ENCODE results near the gene ONECUT2. TPM values are rescaled to one million over a fixed set of nuclear protein-coding genes. Genes with fewer than 3 reads are reported as not detected.

Gene ONECUT2
- total RNA-seq, 1 experiment from 2014 or later: 0.48 TPM

DNA sequence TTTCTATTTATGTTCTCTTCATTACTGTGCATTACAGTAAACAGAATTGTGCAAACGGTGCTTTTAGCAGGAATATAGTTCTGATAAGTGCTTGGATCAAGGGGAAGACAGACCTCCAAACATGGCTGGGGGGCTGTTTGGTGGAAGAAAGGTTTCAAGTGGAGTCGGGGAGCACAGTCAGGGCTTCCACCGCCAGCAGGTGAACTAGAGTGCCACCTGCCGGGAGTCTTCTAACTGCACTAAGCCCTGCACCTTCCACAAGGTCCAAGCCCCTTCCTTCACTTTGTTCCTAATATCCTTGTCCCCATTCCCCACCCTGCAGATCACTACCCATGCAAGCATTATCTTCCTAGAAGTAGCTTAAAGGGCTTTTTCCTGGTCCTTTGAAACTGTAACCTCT lies 11.1 kb downstream of the ONECUT2 start:
- H3K36me3 Mint-ChIP-seq (ENCODE audit: insufficient read depth in 1 of 3, low read depth in 3 of 3): no peaks in the 10 kb centered on the region
- no peaks in the 10 kb centered on the region for H3K23me2 ChIP-seq (ENCODE audit: insufficient read length, low read depth, low read length, poor library complexity, severe bottlenecking)
- no peaks in the 10 kb centered on the region for H3K79me2 ChIP-seq (ENCODE audit: insufficient read depth, low read length)
- H2BK12ac ChIP-seq (ENCODE audit: insufficient read length, low read depth, low read length): no peak overlapping the region
- H3K56ac ChIP-seq (ENCODE audit: insufficient read length, low read depth, low read length): no peak overlapping the region
- H3K4me1 ChIP-seq (ENCODE audit: insufficient read depth, low read length): no peaks in the 10 kb centered on the region
- H3K4me1 Mint-ChIP-seq: peaks cover 23 to 27% of the 10 kb centered on the region in 2 experiments
- H3K4me3 Mint-ChIP-seq: no peak overlapping the region
- H3K27ac ChIP-seq (ENCODE audit: insufficient read length, low read depth, low read length): no peak overlapping the region
- TF ChIP-seq, protein P1, sequence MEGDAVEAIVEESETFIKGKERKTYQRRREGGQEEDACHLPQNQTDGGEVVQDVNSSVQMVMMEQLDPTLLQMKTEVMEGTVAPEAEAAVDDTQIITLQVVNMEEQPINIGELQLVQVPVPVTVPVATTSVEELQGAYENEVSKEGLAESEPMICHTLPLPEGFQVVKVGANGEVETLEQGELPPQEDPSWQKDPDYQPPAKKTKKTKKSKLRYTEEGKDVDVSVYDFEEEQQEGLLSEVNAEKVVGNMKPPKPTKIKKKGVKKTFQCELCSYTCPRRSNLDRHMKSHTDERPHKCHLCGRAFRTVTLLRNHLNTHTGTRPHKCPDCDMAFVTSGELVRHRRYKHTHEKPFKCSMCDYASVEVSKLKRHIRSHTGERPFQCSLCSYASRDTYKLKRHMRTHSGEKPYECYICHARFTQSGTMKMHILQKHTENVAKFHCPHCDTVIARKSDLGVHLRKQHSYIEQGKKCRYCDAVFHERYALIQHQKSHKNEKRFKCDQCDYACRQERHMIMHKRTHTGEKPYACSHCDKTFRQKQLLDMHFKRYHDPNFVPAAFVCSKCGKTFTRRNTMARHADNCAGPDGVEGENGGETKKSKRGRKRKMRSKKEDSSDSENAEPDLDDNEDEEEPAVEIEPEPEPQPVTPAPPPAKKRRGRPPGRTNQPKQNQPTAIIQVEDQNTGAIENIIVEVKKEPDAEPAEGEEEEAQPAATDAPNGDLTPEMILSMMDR (conservative IDR thresholded peaks at IDR 0.05): peak; percentile 78
- H4K20me1 ChIP-seq (ENCODE audit: control insufficient read depth, insufficient read depth, insufficient read length): no peaks in the 10 kb centered on the region
- H3K27me3 ChIP-seq (ENCODE audit: insufficient read depth, low read length): peaks cover 30% of the 10 kb centered on the region
- no peak overlapping the region for H4K91ac ChIP-seq (ENCODE audit: insufficient read length, low read depth, low read length)
- H3K9me3 Mint-ChIP-seq: no peaks in the 10 kb centered on the region; a peak in 1 of 5 replicates
- no peaks in the 10 kb centered on the region for H3K79me1 ChIP-seq (ENCODE audit: insufficient read depth, low read depth, low read length, poor library complexity, severe bottlenecking)
- no peak overlapping the region for H2BK20ac ChIP-seq (ENCODE audit: low read depth, low read length, poor library complexity, severe bottlenecking)
- no peak overlapping the region for H2AFZ ChIP-seq (ENCODE audit: low read length)
- WGBS (ENCODE audit: extremely low coverage, insufficient read length, low lambda C conversion rate): no CpG with 5 or more reads among the region's 4 CpGs
- H3K18ac ChIP-seq (ENCODE audit: insufficient read length, low read depth, low read length): no peak overlapping the region
- H3K4ac ChIP-seq (ENCODE audit: low read depth, low read length): no peak overlapping the region
- H3K27me3 Mint-ChIP-seq (ENCODE audit: low read depth): peaks cover 75% of the 10 kb centered on the region
- H3K4me2 ChIP-seq (ENCODE audit: insufficient read depth, insufficient read length, low read length): no peak overlapping the region
- H2AK5ac ChIP-seq (ENCODE audit: insufficient read length, low read length): no peak overlapping the region
- H4K5ac ChIP-seq (ENCODE audit: insufficient read length, low read depth, low read length): no peak overlapping the region
- H2BK120ac ChIP-seq (ENCODE audit: low read depth, low read length, poor library complexity, severe bottlenecking): no peak overlapping the region
- no peaks in the 10 kb centered on the region for H3K9me3 ChIP-seq (ENCODE audit: control insufficient read depth, low read depth, low read length)
- no peak overlapping the region for H3T11ph ChIP-seq (ENCODE audit: low read length)
- no peak overlapping the region for H3K14ac ChIP-seq (ENCODE audit: insufficient read depth, low read length)
- no peak overlapping the region for H2BK5ac ChIP-seq (ENCODE audit: insufficient read length, low read length)
- H3K27ac Mint-ChIP-seq: no peak overlapping the region
- peak; percentile 62 for DNase-seq
- H3K23ac ChIP-seq (ENCODE audit: insufficient read length, low read depth, low read length): no peak overlapping the region
- no peak overlapping the region for H2BK15ac ChIP-seq (ENCODE audit: low read depth, low read length)
- no peak overlapping the region for H4K8ac ChIP-seq (replicated peaks; ENCODE audit: insufficient read length, low read depth, low read length)
- no peak overlapping the region for H3K9ac ChIP-seq (ENCODE audit: extremely low read depth, insufficient read length, low read length)

Measured in H9 (cell line).